ENCODE measurements around the gene DHDH.

Gene DHDH

DNA sequence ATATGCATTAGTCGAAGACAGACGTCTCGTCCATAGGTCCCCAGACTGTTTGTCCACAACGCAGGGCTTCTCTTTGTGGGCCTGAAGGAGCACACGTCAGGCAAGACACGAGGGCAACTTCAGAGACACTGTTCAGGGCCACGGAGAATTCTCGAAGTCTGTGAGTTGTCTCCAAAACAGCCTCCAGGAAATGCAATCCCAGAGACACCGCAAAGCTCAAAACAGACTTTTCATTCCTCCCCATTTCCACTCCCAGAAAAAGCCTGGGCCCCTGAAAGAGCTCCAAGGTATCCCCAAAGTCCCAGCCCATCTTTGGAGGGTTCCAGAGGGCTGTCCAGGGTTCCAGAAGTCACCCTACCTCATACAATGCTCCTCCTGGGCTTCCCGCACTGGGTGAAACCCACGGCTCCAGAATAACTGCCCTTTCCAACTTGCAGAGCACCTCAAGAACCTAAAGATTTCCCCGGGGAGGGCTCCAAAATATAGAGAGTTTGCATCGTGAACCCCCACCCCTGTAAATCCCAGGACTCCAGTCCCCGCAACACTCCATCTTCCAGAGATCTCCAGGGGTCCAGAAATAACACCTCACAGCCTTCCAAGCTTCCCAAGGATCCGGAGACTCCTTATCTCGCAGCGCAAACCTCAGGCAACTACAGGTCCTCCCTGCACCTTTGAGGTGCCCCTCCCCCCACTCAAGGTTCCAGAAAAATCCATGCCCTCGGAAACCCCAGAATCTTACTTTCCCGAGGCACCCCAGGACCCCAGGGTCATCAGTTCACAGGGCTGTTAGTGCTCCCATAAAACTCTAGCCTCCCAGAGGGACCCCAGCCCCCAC is 30.9 kb downstream of the DHDH start:
- Histone ChIP-seq H3K4me3 (ENCODE audit: low read depth in 1 of 2, low read length in 2 of 2) (peak overlapping the region; percentile 17 to 54), H3K4me1 (ENCODE audit: insufficient read depth, low read length) (peaks cover 42% of the 10 kb centered on the region), H3K9ac (ENCODE audit: low read length) (peak overlapping the region; percentile 16), H3K36me3 (ENCODE audit: insufficient read depth, low read length) (peaks cover 22% of the 10 kb centered on the region), H3K9me3 (ENCODE audit: low read length) (no peaks in the 10 kb centered on the region), H3K27me3 (ENCODE audit: control insufficient read depth in 1 of 2, insufficient read depth in 2 of 2, low read length in 2 of 2) (no peaks in the 10 kb centered on the region), H3K27ac (ENCODE audit: low read depth, low read length) (peak overlapping the region; percentile 92)

DNA sequence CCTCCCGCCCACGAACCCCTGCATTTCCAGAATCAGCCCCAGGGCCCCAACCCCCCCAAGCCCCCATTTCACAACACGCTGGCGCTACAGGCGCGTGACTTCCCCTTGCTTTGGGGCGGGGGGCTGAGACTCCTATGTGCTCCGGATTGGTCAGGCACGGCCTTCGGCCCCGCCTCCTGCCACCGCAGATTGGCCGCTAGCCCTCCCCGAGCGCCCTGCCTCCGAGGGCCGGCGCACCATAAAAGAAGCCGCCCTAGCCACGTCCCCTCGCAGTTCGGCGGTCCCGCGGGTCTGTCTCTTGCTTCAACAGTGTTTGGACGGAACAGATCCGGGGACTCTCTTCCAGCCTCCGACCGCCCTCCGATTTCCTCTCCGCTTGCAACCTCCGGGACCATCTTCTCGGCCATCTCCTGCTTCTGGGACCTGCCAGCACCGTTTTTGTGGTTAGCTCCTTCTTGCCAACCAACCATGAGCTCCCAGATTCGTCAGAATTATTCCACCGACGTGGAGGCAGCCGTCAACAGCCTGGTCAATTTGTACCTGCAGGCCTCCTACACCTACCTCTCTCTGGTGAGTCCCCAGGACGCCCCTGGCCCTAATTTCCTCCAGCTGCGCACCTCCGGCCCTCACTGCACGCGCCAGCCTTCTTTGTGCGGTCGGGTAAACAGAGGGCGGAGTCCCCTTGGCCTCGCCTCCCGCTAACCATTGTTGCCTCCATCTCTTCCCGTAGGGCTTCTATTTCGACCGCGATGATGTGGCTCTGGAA is 31.7 kb downstream of the DHDH start, which contains the start of gene FTL:
TSS of gene FTL (plus strand) at position 270 of the 766 bp plus-strand sequence. CDS start at position 469, 199 bp downstream.
- Histone ChIP-seq H3K4me1 (ENCODE audit: insufficient read depth, low read length) (peaks cover 42% of the 10 kb centered on the region), H3K36me3 (ENCODE audit: insufficient read depth, low read length) (peaks cover 28% of the 10 kb centered on the region), H3K9ac (ENCODE audit: low read length) (peak within 1 kb of the TSS; percentile 93)

DNA sequence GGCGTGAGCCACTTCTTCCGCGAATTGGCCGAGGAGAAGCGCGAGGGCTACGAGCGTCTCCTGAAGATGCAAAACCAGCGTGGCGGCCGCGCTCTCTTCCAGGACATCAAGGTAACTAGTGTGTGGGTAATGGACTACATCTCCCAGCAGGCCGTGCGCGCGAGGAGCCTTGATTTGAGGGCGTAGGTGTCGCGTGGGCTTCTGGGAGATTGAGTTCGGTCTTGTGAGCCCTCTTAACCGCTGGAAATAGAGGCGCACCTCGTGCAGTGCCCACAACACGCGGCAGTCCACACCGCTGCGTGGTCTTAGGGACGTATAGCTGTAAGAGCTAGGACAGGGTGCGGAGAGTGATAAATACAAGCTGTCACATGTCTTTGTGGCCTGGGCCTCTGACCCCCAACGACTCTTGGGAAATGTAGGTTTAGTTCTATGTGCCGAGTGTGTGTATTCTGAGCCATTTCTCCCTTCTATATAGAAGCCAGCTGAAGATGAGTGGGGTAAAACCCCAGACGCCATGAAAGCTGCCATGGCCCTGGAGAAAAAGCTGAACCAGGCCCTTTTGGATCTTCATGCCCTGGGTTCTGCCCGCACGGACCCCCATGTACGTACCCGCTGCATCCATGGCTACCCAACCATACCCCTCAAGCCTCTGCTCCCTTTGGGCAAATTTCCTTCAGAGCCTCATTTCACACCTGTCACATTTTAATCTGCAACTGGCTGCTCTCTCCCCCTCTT is 32.5 kb downstream of the DHDH start:
- Histone ChIP-seq H3K4me3 (ENCODE audit: low read depth in 1 of 2, low read length in 2 of 2) (peak overlapping the region; percentile 84 to 99), H3K4me1 (ENCODE audit: insufficient read depth, low read length) (peaks cover 42% of the 10 kb centered on the region), H3K36me3 (ENCODE audit: insufficient read depth, low read length) (peaks cover 32% of the 10 kb centered on the region), H3K9ac (ENCODE audit: low read length) (peak overlapping the region; percentile 93), H3K27me3 (ENCODE audit: control insufficient read depth in 1 of 2, insufficient read depth in 2 of 2, low read length in 2 of 2) (no peaks in the 10 kb centered on the region), H3K27ac (ENCODE audit: low read depth, low read length) (peak overlapping the region; percentile 76), H3K9me3 (ENCODE audit: low read length) (no peaks in the 10 kb centered on the region)

More for the DNA sequence above, 31.7 kb downstream of the DHDH start, which contains the start of gene FTL:
- no peaks in the 10 kb centered on the region for H3K27me3 ChIP-seq (ENCODE audit: control insufficient read depth in 1 of 2, insufficient read depth in 2 of 2, low read length in 2 of 2)
- peak within 1 kb of the TSS; percentile 92 for H3K27ac ChIP-seq (ENCODE audit: low read depth, low read length)
- H3K9me3 ChIP-seq (ENCODE audit: low read length): no peaks in the 10 kb centered on the region
- H3K4me3 ChIP-seq (ENCODE audit: low read depth in 1 of 2, low read length in 2 of 2): peak within 1 kb of the TSS; percentile 84 to 99

DNA sequence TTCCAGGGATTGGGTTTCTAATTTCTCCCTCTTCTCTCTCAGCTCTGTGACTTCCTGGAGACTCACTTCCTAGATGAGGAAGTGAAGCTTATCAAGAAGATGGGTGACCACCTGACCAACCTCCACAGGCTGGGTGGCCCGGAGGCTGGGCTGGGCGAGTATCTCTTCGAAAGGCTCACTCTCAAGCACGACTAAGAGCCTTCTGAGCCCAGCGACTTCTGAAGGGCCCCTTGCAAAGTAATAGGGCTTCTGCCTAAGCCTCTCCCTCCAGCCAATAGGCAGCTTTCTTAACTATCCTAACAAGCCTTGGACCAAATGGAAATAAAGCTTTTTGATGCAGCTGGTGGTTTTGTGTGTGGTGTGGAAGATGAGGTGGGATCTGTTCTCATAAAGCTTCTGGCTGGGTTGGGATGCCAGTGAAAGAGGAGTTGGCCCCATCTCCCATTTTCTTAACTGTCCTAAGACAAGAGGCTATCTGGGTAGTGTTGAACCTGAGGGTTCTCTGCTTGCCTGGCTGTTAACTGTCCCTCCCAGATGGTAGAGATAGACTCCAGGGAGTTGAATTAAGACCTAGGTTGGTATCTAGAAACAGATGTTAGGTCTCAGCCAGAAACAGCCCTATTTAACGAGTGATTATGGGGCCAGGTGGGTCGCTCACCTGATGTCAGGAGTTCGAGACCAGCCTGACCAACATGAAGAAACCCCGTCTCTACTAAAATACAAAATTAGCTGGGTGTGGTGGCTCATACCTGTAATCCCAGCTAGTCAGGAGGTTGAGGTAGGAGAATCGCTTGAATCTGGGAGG is 33.2 kb downstream of the DHDH start:
- Histone ChIP-seq H3K9me3 (ENCODE audit: low read length) (no peaks in the 10 kb centered on the region), H3K9ac (ENCODE audit: low read length) (peak overlapping the region; percentile 93), H3K4me1 (ENCODE audit: insufficient read depth, low read length) (peaks cover 42% of the 10 kb centered on the region), H3K36me3 (ENCODE audit: insufficient read depth, low read length) (peaks cover 32% of the 10 kb centered on the region), H3K27ac (ENCODE audit: low read depth, low read length) (peak overlapping the region; percentile 76), H3K4me3 (ENCODE audit: low read depth in 1 of 2, low read length in 2 of 2) (peak overlapping the region; percentile 84 to 99), H3K27me3 (ENCODE audit: control insufficient read depth in 1 of 2, insufficient read depth in 2 of 2, low read length in 2 of 2) (no peaks in the 10 kb centered on the region)

DNA sequence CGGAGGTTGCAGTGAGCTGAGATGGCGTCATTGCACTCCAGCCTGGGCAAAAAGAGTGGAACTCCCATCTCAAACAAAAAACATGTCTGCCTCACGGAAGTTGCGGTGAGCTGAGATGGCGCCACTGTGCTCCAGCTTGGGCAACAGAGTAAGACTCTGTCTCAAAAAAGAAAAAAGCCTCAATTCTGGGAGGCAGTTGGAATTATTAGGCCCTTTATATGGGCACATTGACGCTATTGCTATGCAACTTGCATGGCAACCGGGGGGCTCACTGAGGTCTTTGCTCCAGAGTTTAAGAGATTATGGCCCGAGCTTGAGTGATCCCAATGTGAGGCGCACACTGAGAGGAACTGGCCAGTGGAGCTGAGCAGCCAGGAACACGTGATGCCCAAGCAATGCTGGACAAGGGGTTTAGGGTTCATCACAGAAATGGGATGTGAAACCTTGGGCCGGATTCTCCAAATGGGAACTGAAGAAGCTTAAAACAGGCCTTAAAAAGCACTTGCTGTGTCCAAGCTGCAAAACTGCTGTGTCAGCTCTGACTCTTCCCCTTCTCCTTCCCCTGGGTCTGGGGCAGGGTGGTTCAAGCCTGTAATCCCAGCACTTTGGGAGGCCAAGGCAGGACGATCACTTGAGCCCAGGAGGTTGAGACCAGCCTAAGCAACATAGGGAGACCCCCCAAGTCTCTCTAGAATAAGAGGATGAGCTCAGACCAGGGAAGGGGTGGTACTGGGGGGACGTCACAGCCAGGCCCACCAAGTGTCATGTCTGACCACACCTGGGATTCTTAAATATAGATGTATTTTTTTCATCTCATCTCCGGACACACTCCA is 34.1 kb downstream of the DHDH start:
- H3K4me1 ChIP-seq (ENCODE audit: insufficient read depth, low read length): peaks cover 42% of the 10 kb centered on the region

DNA sequence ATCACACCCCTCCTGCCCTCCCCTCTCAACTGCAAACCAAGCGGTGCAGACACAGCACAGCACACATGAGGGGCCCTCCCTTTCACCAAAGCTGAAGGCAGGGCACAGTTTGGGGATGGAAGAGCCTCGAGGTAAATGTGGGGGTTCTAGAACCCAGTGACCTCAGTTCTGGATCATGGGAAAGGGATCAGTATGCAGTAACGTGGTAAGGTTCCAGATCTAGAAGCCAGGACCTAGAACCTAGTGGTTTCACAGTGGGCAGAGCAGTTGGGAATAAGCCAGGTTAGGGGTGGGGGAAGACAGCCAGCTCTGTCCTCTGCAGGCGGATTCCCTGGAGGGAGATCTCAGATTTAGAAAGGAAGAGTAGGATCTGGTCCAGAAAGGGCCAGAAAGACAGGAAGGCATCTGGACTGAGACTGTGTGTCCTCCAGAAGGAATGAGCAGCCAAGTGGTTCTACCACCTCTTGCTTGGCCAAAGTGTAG is 34.7 kb downstream of the DHDH start:
- H3K36me3 ChIP-seq (ENCODE audit: insufficient read depth, low read length): peaks cover 32% of the 10 kb centered on the region
- no peaks in the 10 kb centered on the region for H3K9me3 ChIP-seq (ENCODE audit: low read length)
- peaks cover 39% of the 10 kb centered on the region for H3K4me1 ChIP-seq (ENCODE audit: insufficient read depth, low read length)
- H3K4me3 ChIP-seq (ENCODE audit: low read depth in 1 of 2, low read length in 2 of 2): no peak overlapping the region
- no peak overlapping the region for H3K27ac ChIP-seq (ENCODE audit: low read depth, low read length)
- no peaks in the 10 kb centered on the region for H3K27me3 ChIP-seq (ENCODE audit: control insufficient read depth in 1 of 2, insufficient read depth in 2 of 2, low read length in 2 of 2)
- H3K9ac ChIP-seq (ENCODE audit: low read length): no peak overlapping the region

More for the DNA sequence above, 34.1 kb downstream of the DHDH start:
- H3K9me3 ChIP-seq (ENCODE audit: low read length): no peaks in the 10 kb centered on the region
- H3K36me3 ChIP-seq (ENCODE audit: insufficient read depth, low read length): peaks cover 32% of the 10 kb centered on the region
- H3K4me3 ChIP-seq (ENCODE audit: low read depth in 1 of 2, low read length in 2 of 2): peak overlapping the region in 1 of 2 donors; percentile 99
- no peak overlapping the region for H3K27ac ChIP-seq (ENCODE audit: low read depth, low read length)
- H3K9ac ChIP-seq (ENCODE audit: low read length): no peak overlapping the region
- H3K27me3 ChIP-seq (ENCODE audit: control insufficient read depth in 1 of 2, insufficient read depth in 2 of 2, low read length in 2 of 2): no peaks in the 10 kb centered on the region

DNA sequence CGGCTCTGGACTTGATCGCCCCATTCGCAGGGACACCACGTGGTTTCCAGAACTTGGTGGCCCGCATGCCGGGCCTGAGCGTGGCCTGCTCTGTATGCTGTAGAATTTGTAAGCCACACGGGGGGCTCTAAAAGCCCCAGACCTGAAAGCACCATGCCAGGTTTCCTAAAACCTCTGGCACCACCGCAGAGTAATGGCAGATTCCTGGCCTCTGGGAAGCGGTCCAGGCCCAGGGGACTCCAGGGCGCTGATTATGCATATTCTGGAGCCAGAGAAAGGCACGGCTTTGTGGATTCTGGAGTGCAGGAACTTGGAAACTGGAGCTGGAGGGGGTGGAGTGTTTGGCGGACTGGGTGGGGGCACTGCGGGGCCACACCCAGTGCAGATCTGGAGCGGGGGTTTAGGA is 35.3 kb downstream of the DHDH start:
- H3K4me3 ChIP-seq (ENCODE audit: low read depth in 1 of 2, low read length in 2 of 2): no peak overlapping the region
- H3K27ac ChIP-seq (ENCODE audit: low read depth, low read length): no peak overlapping the region
- H3K4me1 ChIP-seq (ENCODE audit: insufficient read depth, low read length): peaks cover 33% of the 10 kb centered on the region
- peaks cover 36% of the 10 kb centered on the region for H3K36me3 ChIP-seq (ENCODE audit: insufficient read depth, low read length)
- no peak overlapping the region for H3K9ac ChIP-seq (ENCODE audit: low read length)
- no peaks in the 10 kb centered on the region for H3K27me3 ChIP-seq (ENCODE audit: control insufficient read depth in 1 of 2, insufficient read depth in 2 of 2, low read length in 2 of 2)
- H3K9me3 ChIP-seq (ENCODE audit: low read length): no peaks in the 10 kb centered on the region

DNA sequence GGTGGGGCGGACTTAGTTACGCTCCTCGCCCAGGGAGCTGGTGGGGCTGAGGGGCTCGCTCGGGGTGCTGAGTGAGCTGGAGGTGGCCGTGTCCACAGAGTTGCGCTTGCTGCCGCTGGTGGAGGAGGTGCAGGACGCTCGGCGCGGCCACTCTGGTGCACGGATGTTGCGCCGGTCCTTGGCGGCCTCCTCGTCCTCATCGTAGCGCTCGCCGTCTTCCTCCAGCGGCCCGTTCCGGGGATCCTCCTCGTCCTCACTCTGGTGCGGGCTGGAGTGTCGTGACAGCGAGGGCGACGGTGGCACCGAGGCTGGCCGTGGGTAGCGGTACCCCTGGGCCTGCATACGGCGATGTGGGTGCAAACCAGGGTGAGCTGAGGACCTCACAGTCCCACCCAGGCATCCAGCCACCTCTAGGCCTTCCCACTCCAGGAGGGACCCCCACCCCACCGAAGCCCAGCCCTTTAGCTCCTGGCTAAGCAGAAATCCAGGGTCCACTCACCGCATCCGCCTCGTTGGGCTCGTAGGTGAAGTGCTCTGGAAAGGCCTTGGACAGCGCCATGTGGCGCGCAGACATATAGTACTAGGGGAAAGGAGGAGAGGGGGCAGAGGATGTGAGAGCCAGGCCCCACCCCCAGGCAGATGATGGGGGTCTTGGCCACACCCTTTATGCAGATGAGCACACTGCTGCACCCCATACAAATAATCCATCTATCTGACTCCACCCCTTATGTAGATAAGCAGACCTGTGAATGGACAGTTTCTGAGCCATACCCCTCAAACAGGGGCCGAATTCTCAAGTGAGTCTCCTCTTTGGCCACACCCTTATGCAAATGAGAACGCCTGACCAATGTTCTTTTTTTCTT is 36.0 kb downstream of the DHDH start:
- no peak overlapping the region for H3K27ac ChIP-seq (ENCODE audit: low read depth, low read length)
- H3K4me1 ChIP-seq (ENCODE audit: insufficient read depth, low read length): peaks cover 26% of the 10 kb centered on the region
- peaks cover 43% of the 10 kb centered on the region for H3K36me3 ChIP-seq (ENCODE audit: insufficient read depth, low read length)
- no peaks in the 10 kb centered on the region for H3K9me3 ChIP-seq (ENCODE audit: low read length)
- no peak overlapping the region for H3K4me3 ChIP-seq (ENCODE audit: low read depth in 1 of 2, low read length in 2 of 2)
- no peaks in the 10 kb centered on the region for H3K27me3 ChIP-seq (ENCODE audit: control insufficient read depth in 1 of 2, insufficient read depth in 2 of 2, low read length in 2 of 2)
- H3K9ac ChIP-seq (ENCODE audit: low read length): no peak overlapping the region

DNA sequence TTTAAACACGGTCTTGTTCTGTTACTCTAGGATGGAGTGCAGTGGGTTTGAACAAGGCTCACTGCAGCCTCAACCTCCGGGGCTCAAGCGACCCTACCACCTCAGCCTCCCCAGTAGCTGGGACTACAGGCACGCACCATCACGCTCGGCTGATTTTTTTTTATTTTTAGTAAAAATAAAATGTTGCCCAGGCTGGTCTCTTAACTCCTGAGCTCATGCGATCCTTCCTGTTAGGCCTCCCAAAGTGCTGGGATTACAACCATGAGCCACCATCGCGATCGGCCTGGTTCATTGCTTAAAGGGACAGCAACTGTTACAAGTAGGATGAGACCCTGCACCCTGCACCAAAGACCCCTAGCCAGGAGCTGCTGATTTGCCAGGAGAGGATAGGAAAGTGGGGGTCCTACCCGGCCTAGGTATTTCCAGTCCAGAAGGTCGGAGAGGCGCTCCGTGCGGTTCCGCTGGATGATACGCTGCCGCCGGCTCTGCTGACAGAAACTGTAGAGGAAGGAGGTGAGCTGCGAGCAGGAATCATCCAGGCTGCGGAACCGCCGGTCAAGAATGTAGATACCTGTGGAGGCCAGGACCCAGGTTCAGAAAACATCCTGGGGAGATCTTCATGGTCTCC is 36.8 kb downstream of the DHDH start:
- Histone ChIP-seq H3K4me3 (ENCODE audit: low read depth in 1 of 2, low read length in 2 of 2) (no peak overlapping the region), H3K9ac (ENCODE audit: low read length) (no peak overlapping the region), H3K4me1 (ENCODE audit: insufficient read depth, low read length) (peaks cover 24% of the 10 kb centered on the region), H3K27me3 (ENCODE audit: control insufficient read depth in 1 of 2, insufficient read depth in 2 of 2, low read length in 2 of 2) (no peaks in the 10 kb centered on the region), H3K36me3 (ENCODE audit: insufficient read depth, low read length) (peaks cover 43% of the 10 kb centered on the region), H3K9me3 (ENCODE audit: low read length) (no peaks in the 10 kb centered on the region), H3K27ac (ENCODE audit: low read depth, low read length) (no peak overlapping the region)
